GM10248 (cell line): ENCODE data around the gene GLRX2.

Source experiments
- CTCF ChIA-PET: fragments of 300-600 bp; sonication (Branson Sonifier 250); formaldehyde crosslinking; extraction: SDS; loops from one replicate; lab custom pipeline; 2021; ENCODE audit warnings: antibody characterized with exemption; lab: Yijun Ruan, JAX
- POLR2A ChIA-PET: fragments of 350-650 bp; sonication (Branson Sonifier 250); formaldehyde crosslinking; extraction: SDS; loops from one replicate; lab custom pipeline; 2020; ENCODE audit warnings: antibody characterized with exemption; lab: Yijun Ruan, JAX
- DNase-seq: peaks from one replicate; pipeline ENCODE4 v3.0.0; 2012; ENCODE audit errors: extremely low spot score
- TF ChIP-seq, protein P1 (sequence below): IDR thresholded peaks from 2 replicates; pipeline ENCODE4 v1.5.1; 2012; ENCODE audit warnings: mild to moderate bottlenecking, low read depth; ENCODE audit errors: extremely low read depth, missing control alignments, control extremely low read depth

GLRX2 gene, protein sequence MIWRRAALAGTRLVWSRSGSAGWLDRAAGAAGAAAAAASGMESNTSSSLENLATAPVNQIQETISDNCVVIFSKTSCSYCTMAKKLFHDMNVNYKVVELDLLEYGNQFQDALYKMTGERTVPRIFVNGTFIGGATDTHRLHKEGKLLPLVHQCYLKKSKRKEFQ

GRCh38 chr1:193104907-193105820 lies at the start of gene GLRX2:
Gene GLRX2 (minus strand): TSS chr1:193105414. CDS start chr1:193105382, 32 bp downstream.
- DNase-seq = peak; percentile 96
- ChIA-PET CTCF (interaction anchor here (0.7 to 2.9 kb wide), 9 partner anchors 9 to 298 kb away, joined by 3 to 10 read pairs (median 4); partner anchors contain the start of genes RO60 and UCHL5), POLR2A (interaction anchor here (0.6 to 2.1 kb wide), 6 partner anchors 17 to 107 kb away, joined by 3 to 15 read pairs (median 4); partner anchors contain the start of genes RO60 and UCHL5)
- TF ChIP-seq, protein P1, sequence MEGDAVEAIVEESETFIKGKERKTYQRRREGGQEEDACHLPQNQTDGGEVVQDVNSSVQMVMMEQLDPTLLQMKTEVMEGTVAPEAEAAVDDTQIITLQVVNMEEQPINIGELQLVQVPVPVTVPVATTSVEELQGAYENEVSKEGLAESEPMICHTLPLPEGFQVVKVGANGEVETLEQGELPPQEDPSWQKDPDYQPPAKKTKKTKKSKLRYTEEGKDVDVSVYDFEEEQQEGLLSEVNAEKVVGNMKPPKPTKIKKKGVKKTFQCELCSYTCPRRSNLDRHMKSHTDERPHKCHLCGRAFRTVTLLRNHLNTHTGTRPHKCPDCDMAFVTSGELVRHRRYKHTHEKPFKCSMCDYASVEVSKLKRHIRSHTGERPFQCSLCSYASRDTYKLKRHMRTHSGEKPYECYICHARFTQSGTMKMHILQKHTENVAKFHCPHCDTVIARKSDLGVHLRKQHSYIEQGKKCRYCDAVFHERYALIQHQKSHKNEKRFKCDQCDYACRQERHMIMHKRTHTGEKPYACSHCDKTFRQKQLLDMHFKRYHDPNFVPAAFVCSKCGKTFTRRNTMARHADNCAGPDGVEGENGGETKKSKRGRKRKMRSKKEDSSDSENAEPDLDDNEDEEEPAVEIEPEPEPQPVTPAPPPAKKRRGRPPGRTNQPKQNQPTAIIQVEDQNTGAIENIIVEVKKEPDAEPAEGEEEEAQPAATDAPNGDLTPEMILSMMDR = no peak

GRCh38 chr1:193144999-193145398 lies 39.8 kb upstream of the GLRX2 start:
- ChIA-PET POLR2A (no interaction called here), CTCF (interaction anchor here (1.0 to 1.4 kb wide), 3 partner anchors 8 to 13 kb away, joined by 3 to 4 read pairs (median 4); no protein-coding TSS in a partner anchor)
- DNase-seq = no peak

GRCh38 chr1:193144361-193144938 lies 39.2 kb upstream of the GLRX2 start:
- ChIA-PET CTCF (interaction anchor here (1.1 to 1.4 kb wide), 3 partner anchors 11 to 13 kb away, joined by 3 to 4 read pairs (median 3); no protein-coding TSS in a partner anchor), POLR2A (no interaction called here)
- DNase-seq = no peak
- TF ChIP-seq, protein P1 = no peak

More at GRCh38 chr1:193144999-193145398, 39.8 kb upstream of the GLRX2 start:
- TF ChIP-seq, protein P1 = no peak

- DNase-seq = no peak
- ChIA-PET CTCF (interaction anchor here (1.2 to 1.3 kb wide), 3 partner anchors 14 to 39 kb away, joined by 3 to 4 read pairs (median 3); no protein-coding TSS in a partner anchor), POLR2A (no interaction called here)
- TF ChIP-seq, protein P1 = peak; percentile 11
These were observed 38.1 kb upstream of the GLRX2 start for GRCh38 chr1:193143285-193143684.

GRCh38 chr1:193142409-193142808 lies 37.2 kb upstream of the GLRX2 start:
- TF ChIP-seq, protein P1 = no peak
- DNase-seq = no peak
- ChIA-PET CTCF (interaction anchor here (0.8 to 1.4 kb wide), 4 partner anchors 16 to 38 kb away, joined by 3 to 4 read pairs (median 4); partner anchors contain the start of gene CDC73), POLR2A (no interaction called here)
